Measurements from ENCODE around the gene RANBP1. TPM values are rescaled to one million over a fixed set of nuclear protein-coding genes. Genes with fewer than 3 reads are reported as not detected.

RANBP1 gene
- total and polyA plus RNA-seq, 2 of the 4 experiments (the other 2 are of a cell fraction): 173 to 376 TPM

- H4K20me1 ChIP-seq (ENCODE audit: insufficient read depth, low read length): peaks cover 38% of the 10 kb centered on the region
- TF ChIP-seq POLR2A (IDR thresholded peaks at IDR 0.05; ENCODE audit: low read depth, low read length) (no peak), RFX5 (IDR thresholded peaks at IDR 0.05; ENCODE audit: low read depth, low read length) (no peak), RAD21 (IDR thresholded peaks at IDR 0.05; ENCODE audit: low read length) (no peak)
- no peak overlapping the region for H2AK5ac ChIP-seq (ENCODE audit: low read depth, low read length)
- H3K36me3 ChIP-seq (ENCODE audit: control insufficient read depth, insufficient read depth, low read length): peaks cover 86% of the 10 kb centered on the region
- peaks cover 14 to 36% of the 10 kb centered on the region in 2 experiments for H3K79me1 ChIP-seq (ENCODE audit: low read depth in 1 of 2, low read length in 2 of 2)
- H2BK5ac ChIP-seq (ENCODE audit: low read depth, low read length, poor library complexity, severe bottlenecking): no peak overlapping the region
- no peak overlapping the region for H2AK9ac ChIP-seq (replicated peaks; ENCODE audit: low read depth, low read length, poor library complexity)
- DNase-seq (no peak), ATAC-seq (ENCODE audit: low read depth) (no peak)
- dilution Hi-C loops (cut with HindIII; ENCODE audit: low sequenced_read_pairs, unreplicated experiment): no loop called here
- no peak overlapping the region for H3K4me3 ChIP-seq (ENCODE audit: insufficient read depth, low read depth, low read length)
- H3K23ac ChIP-seq (ENCODE audit: low read depth, low read length): no peak overlapping the region
- no peak overlapping the region for H3K56ac ChIP-seq (ENCODE audit: extremely low read depth, insufficient read depth, low read length)
- H3K4ac ChIP-seq (ENCODE audit: low read depth, low read length): no peak overlapping the region
- H3K9me3 ChIP-seq (ENCODE audit: control insufficient read depth, insufficient read depth, low read length): no peaks in the 10 kb centered on the region
- no peaks in the 10 kb centered on the region for H3K27me3 ChIP-seq (ENCODE audit: control insufficient read depth, insufficient read depth, low read length)
- no peak overlapping the region for H4K8ac ChIP-seq (ENCODE audit: low read depth in 2 of 2, low read length in 2 of 2)
- CTCF ChIA-PET: no interaction called here
- intact Hi-C loops (cut with micrococcal nuclease): no loop called here
- in situ Hi-C loops (cut with MboI; ENCODE audit: low sequenced_read_pairs): no loop called here
- H2BK20ac ChIP-seq (ENCODE audit: low read depth, low read length): no peak overlapping the region
- no peak overlapping the region for H3K9ac ChIP-seq (ENCODE audit: low read depth, low read length)
- H3K4me1 ChIP-seq (ENCODE audit: control insufficient read depth, insufficient read depth, low read length): no peaks in the 10 kb centered on the region
- no peak overlapping the region for H2AFZ ChIP-seq (replicated peaks; ENCODE audit: low read length, poor library complexity)
- WGBS, 2 experiments (ENCODE audit: extremely low coverage in 2 of 2, insufficient read length in 1 of 2): 94% methylated on average over 3 of the region's 9 CpGs; no CpG with 5 or more reads in 1 of the 2 experiments
- H3K14ac ChIP-seq (replicated peaks; ENCODE audit: low read depth, low read length): no peak overlapping the region
- no peak overlapping the region for H2BK120ac ChIP-seq (ENCODE audit: low read depth, low read length)
- no peak overlapping the region for H3K27ac ChIP-seq (ENCODE audit: insufficient read depth, low read length)
- BruUV-seq (replicated peaks): TSS peak; percentile 82
- H2BK15ac ChIP-seq (ENCODE audit: low read depth, low read length): no peak overlapping the region
- no peak overlapping the region for H4K5ac ChIP-seq (ENCODE audit: low read depth, low read length)
- H3K18ac ChIP-seq (ENCODE audit: low read depth, low read length): no peak overlapping the region
- no peak overlapping the region for H3K4me2 ChIP-seq (ENCODE audit: low read depth, low read length)
- no peaks in the 10 kb centered on the region for H3K9me1 ChIP-seq (ENCODE audit: insufficient read depth, low read length)
- POLR2A ChIA-PET (ENCODE audit: unreplicated experiment): no interaction called here
- no peak overlapping the region for H4K91ac ChIP-seq (ENCODE audit: insufficient read depth, low read depth, low read length)
These were observed 5.4 kb upstream of the RANBP1 start for GRCh38 chr22:20110359-20110985.

All from IMR-90 (cell line).